Measurements from ENCODE around the gene ASIC3. TPM values are rescaled to one million over a fixed set of nuclear protein-coding genes. Genes with fewer than 3 reads are reported as not detected.

ASIC3 gene
- total and polyA plus RNA-seq, 2 of the 8 experiments (the other 6 are each of a cell fraction or from before 2014, with no cell fraction given) = 1.6 to 1.9 TPM

DNA sequence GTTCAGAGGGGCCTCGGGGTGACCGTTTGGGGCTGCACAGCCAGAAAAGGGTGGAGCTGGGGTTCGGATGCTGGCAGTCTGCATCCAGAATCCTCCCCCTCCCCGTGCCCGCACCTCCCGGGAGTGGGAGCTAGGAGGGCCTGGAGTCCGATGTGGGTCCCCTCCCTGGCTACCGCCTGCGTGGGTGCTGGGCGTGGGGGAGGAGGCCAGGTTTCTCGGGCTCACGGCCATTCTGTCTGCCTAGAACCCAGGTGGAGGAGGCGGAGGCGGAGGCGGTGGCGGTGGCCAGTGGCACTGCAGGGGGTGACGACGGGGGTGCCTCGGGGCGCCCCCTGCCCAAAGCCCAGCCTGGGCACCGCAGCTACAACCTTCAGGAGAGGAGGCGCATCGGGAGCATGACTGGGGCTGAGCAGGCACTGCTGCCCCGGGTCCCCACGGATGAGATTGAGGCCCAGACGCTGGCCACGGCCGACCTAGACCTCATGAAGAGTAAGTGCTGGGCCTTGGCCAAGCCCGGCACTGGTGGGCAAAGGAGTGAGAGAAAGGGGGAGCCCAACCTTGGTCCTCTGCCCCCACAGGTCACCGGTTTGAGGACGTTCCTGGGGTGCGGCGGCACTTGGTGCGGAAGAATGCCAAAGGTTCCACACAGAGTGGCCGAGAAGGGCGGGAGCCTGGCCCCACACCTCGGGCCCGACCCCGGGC lies 18.1 kb downstream of the ASIC3 start:
- H3K79me1 ChIP-seq (ENCODE audit: low read depth, low read length) = peaks cover 3% of the 10 kb centered on the region; the same call in 1 of the 2 replicates
- H3K23ac ChIP-seq (ENCODE audit: insufficient read length) = no peak overlapping the region
- no peak overlapping the region for H3K4me2 ChIP-seq (ENCODE audit: insufficient read depth in 1 of 2, low read depth in 2 of 2, low read length in 2 of 2)
- DNase-seq (ENCODE audit: low read depth in 1 of 2, low spot score in 2 of 2) (no peak), FAIRE-seq (no peak)
- no peaks in the 10 kb centered on the region for H3K27me3 ChIP-seq (replicated peaks in 1 of 4; ENCODE audit: control insufficient read depth in 3 of 4, extremely low read depth in 1 of 4, insufficient read depth in 3 of 4, low read length in 3 of 4)
- H3K14ac ChIP-seq (ENCODE audit: insufficient read length) = no peak overlapping the region
- no peak overlapping the region for H2AFZ ChIP-seq (ENCODE audit: low read length)
- H2BK15ac ChIP-seq (ENCODE audit: low read length) = no peak overlapping the region
- POLR2A ChIA-PET (ENCODE audit: partially characterized antibody) = interaction anchor here (0.6 to 7.9 kb wide), 4 partner anchors 11 to 375 kb away, joined by 3 to 77 read pairs (median 4); partner anchors contain the start of genes FASTK and TMUB1
- H3K23me2 ChIP-seq (ENCODE audit: low read depth, low read length) = peaks cover 11% of the 10 kb centered on the region; the same call in 1 of the 2 replicates
- H3K27ac ChIP-seq (ENCODE audit: low read depth, low read length) = no peak overlapping the region
- 86% methylated on average over 21 of the region's 39 CpGs; no CpG with 5 or more reads in 1 of the 2 experiments for WGBS, 2 experiments (ENCODE audit: extremely low coverage in 1 of 2, insufficient coverage in 1 of 2, insufficient read length in 1 of 2, insufficient replicate concordance in 2 of 2, low coverage in 1 of 2, low lambda C conversion rate in 2 of 2, missing lambda C conversion rate in 1 of 2)
- H3K4ac ChIP-seq (replicated peaks; ENCODE audit: insufficient read length, low read depth, low read length) = no peak overlapping the region
- H2AK5ac ChIP-seq (ENCODE audit: low read depth, low read length) = no peak overlapping the region
- H4K91ac ChIP-seq (replicated peaks; ENCODE audit: insufficient read length, low read length) = no peak overlapping the region
- no peaks in the 10 kb centered on the region for H3K9me3 ChIP-seq (ENCODE audit: insufficient read depth in 2 of 2, low read depth in 1 of 2, low read length in 1 of 2)
- H3K4me1 ChIP-seq (replicated peaks in 1 of 4; ENCODE audit: control insufficient read depth in 3 of 4, insufficient read depth in 4 of 4, low read length in 3 of 4) = peaks cover 3 to 16% (median 14%) of the 10 kb centered on the region in 4 experiments
- H3K36me3 ChIP-seq (ENCODE audit: control insufficient read depth in 2 of 4, insufficient read depth in 4 of 4, low read length in 3 of 4) = peaks cover 13 to 56% (median 34%) of the 10 kb centered on the region in 4 experiments
- H3K56ac ChIP-seq (replicated peaks; ENCODE audit: insufficient read length, low read depth, low read length) = no peak overlapping the region
- no peak overlapping the region for H3K4me3 ChIP-seq (ENCODE audit: extremely low read depth in 1 of 4, insufficient read depth in 2 of 4, low read depth in 3 of 4, low read length in 4 of 4)
- peaks cover 0 to 8% of the 10 kb centered on the region in 2 experiments; a peak in 1 of 4 replicates for H3K79me2 ChIP-seq (ENCODE audit: control insufficient read depth in 1 of 2, insufficient read depth in 2 of 2, low read length in 2 of 2)
- H4K20me1 ChIP-seq (replicated peaks in 1 of 2; ENCODE audit: control insufficient read depth in 1 of 2, insufficient read depth in 2 of 2, low read length in 2 of 2) = peaks cover 5 to 11% of the 10 kb centered on the region in 2 experiments
- H4K5ac ChIP-seq (ENCODE audit: insufficient read length, low read depth, low read length) = no peak overlapping the region
- no peak overlapping the region for H3K9ac ChIP-seq (replicated peaks in 1 of 4; ENCODE audit: extremely low read depth in 1 of 4, low read depth in 3 of 4, low read length in 3 of 4)
- H4K8ac ChIP-seq (ENCODE audit: extremely low read depth, insufficient read depth, low read length) = no peak overlapping the region
- no peak overlapping the region for H2BK12ac ChIP-seq (ENCODE audit: low read depth, low read length)
- CTCF ChIA-PET (ENCODE audit: partially characterized antibody) = interaction anchor here (0.5 to 9.0 kb wide), 13 partner anchors 10 to 708 kb away, joined by 3 to 81 read pairs (median 3); partner anchors contain the start of gene CHPF2
- H3K18ac ChIP-seq (ENCODE audit: extremely low read depth, low read length) = no peak overlapping the region
- no peak overlapping the region for H2BK20ac ChIP-seq (ENCODE audit: low read length)
- no peak overlapping the region for H2BK120ac ChIP-seq (replicated peaks; ENCODE audit: low read depth, low read length)
- no peak overlapping the region for H2BK5ac ChIP-seq (ENCODE audit: low read depth, low read length)
